Suppressor macrophage treated with lipopolysaccharide for 1 hour (primary cell): ENCODE data around the gene VCL.
"Not testable (repeated sequence)": the region's sequence is repeated elsewhere in the genome, so short reads cannot be mapped to it uniquely, and the experiment has no call there.

Source experiments
- DNase-seq, 3 donors: peaks; one replicate each; pipeline ENCODE4 v3.0.0-alpha.2; 2020 to 2022

VCL gene

DNA sequence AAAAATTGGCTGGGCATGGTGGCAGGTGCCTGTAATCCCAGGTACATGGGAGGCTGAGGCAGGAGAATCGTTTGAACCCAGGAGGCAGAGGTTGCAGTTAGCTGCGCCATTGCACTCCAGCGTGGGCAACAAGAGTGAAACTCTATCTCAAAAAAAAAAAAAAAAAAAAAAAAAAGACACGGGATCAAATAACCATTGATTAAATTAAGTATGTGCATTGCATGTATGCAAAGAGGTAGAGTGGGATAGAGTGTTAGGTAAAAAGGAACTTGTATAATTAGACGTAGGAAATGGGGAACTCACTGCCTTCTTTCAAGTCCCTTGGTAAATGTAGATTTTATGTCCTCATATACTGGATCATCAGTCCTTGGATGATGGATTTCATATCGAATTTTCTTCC lies 13.1 kb downstream of the VCL start:
- DNase-seq, result peak; percentile 18 to 59 (median 40)

DNA sequence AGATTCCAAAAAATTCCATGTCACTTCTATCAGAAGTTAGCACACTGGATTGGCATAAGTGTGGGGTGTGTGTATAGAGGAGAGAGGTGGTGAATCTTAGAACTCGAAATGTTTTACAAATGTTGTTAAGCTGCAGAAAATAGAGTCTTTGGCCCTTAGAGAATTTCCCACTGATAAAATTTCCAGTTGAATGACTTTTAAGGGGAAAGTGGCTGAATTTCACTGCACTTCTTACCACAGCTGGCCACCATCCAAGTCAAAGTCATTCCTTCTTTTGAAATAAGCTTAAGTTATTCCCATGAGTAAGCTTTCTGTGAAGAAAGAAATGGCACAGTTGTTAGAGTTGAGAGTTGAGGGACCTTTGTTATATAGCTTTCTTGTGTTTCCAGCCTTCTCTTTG lies 13.9 kb downstream of the VCL start:
- DNase-seq, result peak; percentile 81 to 91 (median 88)

GRCh38 chr10:74012480-74012879 lies 14.6 kb downstream of the VCL start:
- no peak for DNase-seq

DNA sequence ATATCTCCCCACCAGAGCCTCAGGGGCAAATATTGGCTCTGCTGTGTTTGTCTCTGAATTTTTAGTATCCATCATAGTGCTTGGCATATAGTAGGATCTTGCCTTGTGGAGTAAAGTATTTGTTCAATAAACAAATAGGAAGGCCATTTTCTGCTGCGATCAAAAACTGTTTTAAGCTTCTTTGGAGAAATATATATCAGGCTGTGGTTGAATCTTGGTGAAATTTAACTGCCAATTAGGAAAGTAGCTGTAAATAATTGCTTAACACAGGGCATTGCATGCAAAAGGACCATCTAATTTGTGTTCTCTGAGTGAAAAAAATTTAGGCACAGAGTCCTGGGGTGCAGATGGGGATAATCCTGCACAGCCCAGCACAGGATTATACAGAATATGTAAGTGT lies 15.1 kb downstream of the VCL start:
- DNase-seq, result no peak

DNA sequence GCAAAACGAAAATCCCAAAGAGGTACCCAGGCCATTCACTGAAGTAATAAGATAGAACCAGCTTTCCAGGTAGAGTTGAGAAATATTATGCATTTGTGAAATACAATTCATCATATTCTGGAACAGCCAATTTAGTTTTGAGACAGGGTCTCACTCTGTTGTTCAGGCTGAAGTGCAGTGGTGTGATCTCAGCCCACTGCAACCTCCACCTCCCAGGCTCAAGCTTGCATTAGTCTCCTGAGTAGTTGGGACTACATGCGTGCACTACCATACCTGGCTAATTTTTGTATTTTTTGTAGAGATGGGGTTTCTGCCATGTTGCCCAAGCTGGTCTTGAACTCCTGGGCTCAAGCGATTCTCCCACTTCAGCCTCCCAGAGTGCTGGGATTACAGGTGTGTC lies 16.7 kb downstream of the VCL start:
- not testable (repeated sequence) for DNase-seq

GRCh38 chr10:74018241-74018640 lies 20.3 kb downstream of the VCL start:
- DNase-seq, result no peak

- peak; percentile 44 to 81 (median 74) for DNase-seq
These were observed 23.5 kb downstream of the VCL start for GRCh38 chr10:74021248-74022055.

GRCh38 chr10:74022926-74023629 lies 25.2 kb downstream of the VCL start:
- no peak for DNase-seq

- DNase-seq, result no peak
These were observed 26.7 kb downstream of the VCL start for GRCh38 chr10:74024600-74024999.

GRCh38 chr10:74025380-74025978 lies 27.6 kb downstream of the VCL start:
- peak in 2 of 3 donors; percentile 7 to 33 for DNase-seq

- DNase-seq, result peak in 1 of 3 donors; percentile 19
These were observed 28.6 kb downstream of the VCL start for GRCh38 chr10:74026428-74027015.

- DNase-seq, result no peak
These were observed 29.8 kb downstream of the VCL start for GRCh38 chr10:74027702-74028101.

GRCh38 chr10:74029943-74030342 lies 32.0 kb downstream of the VCL start:
- no peak for DNase-seq

- not testable (repeated sequence) for DNase-seq
These were observed 34.3 kb downstream of the VCL start for GRCh38 chr10:74032208-74032607.

DNA sequence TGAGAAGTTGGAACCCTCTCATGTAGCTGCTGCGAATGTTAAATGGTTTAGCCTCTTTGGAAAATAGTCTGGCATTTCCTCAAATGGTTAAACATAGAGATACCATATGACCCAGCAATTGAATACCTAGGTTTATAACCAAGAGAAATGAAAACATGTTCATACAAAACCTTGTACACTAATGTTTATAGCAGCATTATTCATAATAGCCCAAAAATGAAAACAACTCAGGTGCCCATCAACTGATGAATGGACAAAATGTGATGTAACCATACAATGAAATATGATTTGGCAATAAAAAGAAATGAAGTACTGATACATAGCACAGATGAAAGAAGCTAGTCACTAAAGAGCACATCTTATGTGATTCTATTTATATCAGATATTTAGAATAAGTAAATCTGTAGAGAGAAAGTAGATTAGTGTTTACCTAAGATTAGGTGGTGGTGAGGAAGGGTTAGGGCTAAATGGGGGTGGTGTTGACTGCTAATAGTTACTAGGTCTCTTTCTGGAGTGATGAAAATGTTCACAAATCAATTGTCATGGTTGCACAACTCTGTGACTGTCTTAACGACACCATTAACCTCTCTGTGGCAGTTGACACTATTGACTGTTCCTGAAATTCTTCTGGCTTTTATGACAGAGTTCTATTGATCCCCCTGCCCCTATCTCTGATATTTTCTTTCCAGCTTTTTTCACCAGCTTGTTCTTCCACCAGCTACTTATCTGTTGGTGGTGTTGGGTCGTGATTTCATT lies 35.2 kb downstream of the VCL start:
- DNase-seq, result no peak

GRCh38 chr10:74033702-74034101 lies 35.8 kb downstream of the VCL start:
- no peak for DNase-seq

- DNase-seq, result peak; percentile 33 to 61 (median 52)
These were observed 36.4 kb downstream of the VCL start for GRCh38 chr10:74034301-74034700.

DNA sequence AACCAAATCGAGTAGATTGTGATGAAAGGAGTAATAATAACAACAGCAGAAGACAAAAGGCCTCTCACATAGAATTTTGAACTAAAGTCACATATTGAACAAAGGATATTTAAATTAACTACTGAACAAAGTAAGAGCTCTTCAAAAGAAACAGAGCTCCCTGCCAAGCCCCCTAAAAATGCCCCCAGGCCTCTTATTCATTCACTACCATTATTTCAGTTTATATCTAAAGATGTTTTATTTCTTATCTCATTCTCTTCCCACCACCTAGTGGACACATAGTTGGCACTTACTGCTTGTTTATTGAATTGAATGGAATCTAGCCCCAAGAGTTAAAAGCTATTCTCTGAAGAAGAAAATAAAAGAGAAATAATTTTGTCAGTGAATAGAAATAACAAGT lies 37.4 kb downstream of the VCL start:
- no peak for DNase-seq

DNA sequence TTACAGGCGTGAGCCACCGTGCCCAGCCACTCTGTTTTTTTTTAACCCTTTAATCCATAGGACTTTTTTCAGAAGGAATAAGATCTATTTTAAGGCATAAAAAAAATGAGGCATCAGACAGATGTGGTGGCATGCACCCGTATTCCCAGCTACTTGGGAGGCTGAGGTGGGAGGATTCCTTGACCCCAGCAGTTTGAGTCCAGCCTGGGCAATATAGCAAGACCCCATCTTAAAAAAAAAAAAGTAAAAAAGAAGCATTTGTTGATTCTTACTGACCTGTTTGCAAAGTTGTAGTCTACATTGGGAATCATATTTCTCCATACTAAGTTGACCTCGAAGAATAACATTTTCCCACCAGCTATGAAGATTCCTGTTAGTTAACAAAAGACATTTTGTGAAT lies 38.6 kb downstream of the VCL start:
- no peak for DNase-seq

GRCh38 chr10:74039561-74040145 lies 41.7 kb downstream of the VCL start:
- peak; percentile 50 to 61 (median 52) for DNase-seq

DNA sequence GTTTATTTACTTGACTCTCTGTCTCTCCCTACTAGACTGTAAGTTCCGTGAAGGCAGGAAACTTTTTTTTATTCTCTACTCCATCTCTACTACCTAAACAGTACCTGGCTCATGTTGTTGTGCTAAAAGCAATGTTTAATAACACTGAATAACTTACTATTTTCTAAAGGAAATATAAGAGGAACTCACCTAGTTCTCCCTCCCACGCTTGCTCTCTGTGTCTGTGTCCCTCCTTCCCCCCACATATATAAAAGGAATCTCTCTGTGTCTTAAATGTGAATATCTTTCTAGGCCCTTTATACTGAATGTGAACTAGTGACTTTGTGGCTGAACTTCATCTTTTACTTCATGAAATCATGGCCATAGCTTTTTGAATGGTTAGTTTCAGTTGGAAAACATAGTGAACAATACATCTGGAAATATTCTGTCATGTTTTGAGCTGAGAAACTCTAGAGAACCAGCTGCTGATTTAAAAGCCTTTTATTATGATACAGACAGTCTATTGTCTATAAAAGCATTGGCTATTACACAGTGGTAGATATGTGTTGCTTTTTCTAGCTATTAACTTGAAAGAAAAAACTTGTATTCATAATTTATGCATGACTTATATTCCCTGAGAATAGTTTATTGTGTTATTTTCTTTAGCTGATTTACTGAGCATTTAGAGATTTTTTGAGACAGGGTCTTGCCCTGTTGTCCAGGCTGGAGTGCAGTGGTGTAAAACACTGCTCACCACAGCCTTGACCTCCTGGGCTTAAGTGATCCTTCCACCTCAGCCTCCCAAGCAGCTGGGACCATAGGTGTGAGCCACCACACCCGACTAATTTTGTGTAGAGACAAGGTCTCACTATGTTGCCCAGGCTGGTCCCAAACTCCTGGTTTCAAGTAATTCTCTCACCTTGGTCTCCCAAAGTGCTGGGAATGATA lies 42.5 kb downstream of the VCL start:
- no peak for DNase-seq
